ENCODE measurements around the gene ACSM6. TPM values are rescaled to one million over a fixed set of nuclear protein-coding genes. Genes with fewer than 3 reads are reported as not detected.

Gene ACSM6
- total RNA-seq, 1 experiment from 2014 or later = not detected

GRCh38 chr10:95254629-95255028 lies 60.6 kb downstream of the ACSM6 start:
- H3K27ac Mint-ChIP-seq = no peak overlapping the region
- TF ChIP-seq IRF1 (CRISPR knock-in tag; IDR thresholded peaks at IDR 0.05) (no peak), TP53 (CRISPR knock-in tag; IDR thresholded peaks at IDR 0.05) (no peak), ZNF532 (CRISPR knock-in tag; IDR thresholded peaks at IDR 0.05; ENCODE audit: borderline replicate concordance) (no peak), ZNF671 (CRISPR knock-in tag; IDR thresholded peaks at IDR 0.05) (no peak), SOX15 (CRISPR knock-in tag; IDR thresholded peaks at IDR 0.05) (no peak), MAX (CRISPR knock-in tag; IDR thresholded peaks at IDR 0.05) (no peak), ZSCAN18 (CRISPR knock-in tag; IDR thresholded peaks at IDR 0.05) (no peak), ZNF425 (CRISPR knock-in tag; conservative IDR thresholded peaks at IDR 0.05) (no peak)
- H3K4me3 Mint-ChIP-seq = no peak overlapping the region
- peaks cover 48% of the 10 kb centered on the region for H3K36me3 Mint-ChIP-seq
- peaks cover 15% of the 10 kb centered on the region for H3K4me1 Mint-ChIP-seq
- ChIA-PET CTCF (interaction anchor here (0.7 to 2.8 kb wide), 3 partner anchors 8 to 35 kb away, joined by 3 to 9 read pairs (median 4); no protein-coding TSS in a partner anchor), POLR2A (no interaction called here)
- DNase-seq (ENCODE audit: low spot score) (no peak), ATAC-seq (no peak)
- H3K9me3 Mint-ChIP-seq = peaks cover 18% of the 10 kb centered on the region
- no peaks in the 10 kb centered on the region for H3K27me3 Mint-ChIP-seq (ENCODE audit: low read depth)

- H3K27me3 Mint-ChIP-seq (ENCODE audit: low read depth) = no peaks in the 10 kb centered on the region
- H3K4me3 Mint-ChIP-seq = no peak overlapping the region
- ATAC-seq (no peak), DNase-seq (ENCODE audit: low spot score) (no peak)
- CTCF ChIA-PET = no interaction called here
- H3K36me3 Mint-ChIP-seq = peaks cover 60% of the 10 kb centered on the region
- H3K27ac Mint-ChIP-seq = no peak overlapping the region
- H3K4me1 Mint-ChIP-seq = peaks cover 13% of the 10 kb centered on the region
- peaks cover 18% of the 10 kb centered on the region for H3K9me3 Mint-ChIP-seq
- POLR2A ChIA-PET = no interaction called here
- TF ChIP-seq GTF2I (CRISPR knock-in tag; conservative IDR thresholded peaks at IDR 0.05) (no peak), AFF4 (CRISPR knock-in tag; IDR thresholded peaks at IDR 0.05; ENCODE audit: borderline replicate concordance) (no peak), CBFB (CRISPR knock-in tag; IDR thresholded peaks at IDR 0.05; ENCODE audit: low read depth) (no peak), ZNF317 (CRISPR knock-in tag; IDR thresholded peaks at IDR 0.05; ENCODE audit: borderline replicate concordance, low read depth) (no peak), NFATC4 (CRISPR knock-in tag; IDR thresholded peaks at IDR 0.05) (no peak), ETV6 (CRISPR knock-in tag; IDR thresholded peaks at IDR 0.05) (no peak)
- TF ChIP-seq, protein P1, sequence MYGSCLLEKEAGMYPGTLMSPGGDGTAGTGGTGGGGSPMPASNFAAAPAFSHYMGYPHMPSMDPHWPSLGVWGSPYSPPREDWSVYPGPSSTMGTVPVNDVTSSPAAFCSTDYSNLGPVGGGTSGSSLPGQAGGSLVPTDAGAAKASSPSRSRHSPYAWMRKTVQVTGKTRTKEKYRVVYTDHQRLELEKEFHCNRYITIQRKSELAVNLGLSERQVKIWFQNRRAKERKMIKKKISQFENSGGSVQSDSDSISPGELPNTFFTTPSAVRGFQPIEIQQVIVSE (CRISPR knock-in tag; IDR thresholded peaks at IDR 0.05; ENCODE audit: borderline replicate concordance) = no peak
- TF ChIP-seq, protein P2, sequence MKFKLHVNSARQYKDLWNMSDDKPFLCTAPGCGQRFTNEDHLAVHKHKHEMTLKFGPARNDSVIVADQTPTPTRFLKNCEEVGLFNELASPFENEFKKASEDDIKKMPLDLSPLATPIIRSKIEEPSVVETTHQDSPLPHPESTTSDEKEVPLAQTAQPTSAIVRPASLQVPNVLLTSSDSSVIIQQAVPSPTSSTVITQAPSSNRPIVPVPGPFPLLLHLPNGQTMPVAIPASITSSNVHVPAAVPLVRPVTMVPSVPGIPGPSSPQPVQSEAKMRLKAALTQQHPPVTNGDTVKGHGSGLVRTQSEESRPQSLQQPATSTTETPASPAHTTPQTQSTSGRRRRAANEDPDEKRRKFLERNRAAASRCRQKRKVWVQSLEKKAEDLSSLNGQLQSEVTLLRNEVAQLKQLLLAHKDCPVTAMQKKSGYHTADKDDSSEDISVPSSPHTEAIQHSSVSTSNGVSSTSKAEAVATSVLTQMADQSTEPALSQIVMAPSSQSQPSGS (CRISPR knock-in tag; IDR thresholded peaks at IDR 0.05; ENCODE audit: borderline replicate concordance, low read depth) = no peak
- TF ChIP-seq, protein P3, sequence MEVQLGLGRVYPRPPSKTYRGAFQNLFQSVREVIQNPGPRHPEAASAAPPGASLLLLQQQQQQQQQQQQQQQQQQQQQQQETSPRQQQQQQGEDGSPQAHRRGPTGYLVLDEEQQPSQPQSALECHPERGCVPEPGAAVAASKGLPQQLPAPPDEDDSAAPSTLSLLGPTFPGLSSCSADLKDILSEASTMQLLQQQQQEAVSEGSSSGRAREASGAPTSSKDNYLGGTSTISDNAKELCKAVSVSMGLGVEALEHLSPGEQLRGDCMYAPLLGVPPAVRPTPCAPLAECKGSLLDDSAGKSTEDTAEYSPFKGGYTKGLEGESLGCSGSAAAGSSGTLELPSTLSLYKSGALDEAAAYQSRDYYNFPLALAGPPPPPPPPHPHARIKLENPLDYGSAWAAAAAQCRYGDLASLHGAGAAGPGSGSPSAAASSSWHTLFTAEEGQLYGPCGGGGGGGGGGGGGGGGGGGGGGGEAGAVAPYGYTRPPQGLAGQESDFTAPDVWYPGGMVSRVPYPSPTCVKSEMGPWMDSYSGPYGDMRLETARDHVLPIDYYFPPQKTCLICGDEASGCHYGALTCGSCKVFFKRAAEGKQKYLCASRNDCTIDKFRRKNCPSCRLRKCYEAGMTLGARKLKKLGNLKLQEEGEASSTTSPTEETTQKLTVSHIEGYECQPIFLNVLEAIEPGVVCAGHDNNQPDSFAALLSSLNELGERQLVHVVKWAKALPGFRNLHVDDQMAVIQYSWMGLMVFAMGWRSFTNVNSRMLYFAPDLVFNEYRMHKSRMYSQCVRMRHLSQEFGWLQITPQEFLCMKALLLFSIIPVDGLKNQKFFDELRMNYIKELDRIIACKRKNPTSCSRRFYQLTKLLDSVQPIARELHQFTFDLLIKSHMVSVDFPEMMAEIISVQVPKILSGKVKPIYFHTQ (CRISPR knock-in tag; IDR thresholded peaks at IDR 0.05) = no peak
These were observed 62.2 kb downstream of the ACSM6 start for GRCh38 chr10:95256268-95256667.

Data from WTC11 (cell line).